ENCODE measurements around the gene MYORG.
"Not testable (repeated sequence)": the region's sequence is repeated elsewhere in the genome, so short reads cannot be mapped to it uniquely, and the experiment has no call there.

Gene MYORG

DNA sequence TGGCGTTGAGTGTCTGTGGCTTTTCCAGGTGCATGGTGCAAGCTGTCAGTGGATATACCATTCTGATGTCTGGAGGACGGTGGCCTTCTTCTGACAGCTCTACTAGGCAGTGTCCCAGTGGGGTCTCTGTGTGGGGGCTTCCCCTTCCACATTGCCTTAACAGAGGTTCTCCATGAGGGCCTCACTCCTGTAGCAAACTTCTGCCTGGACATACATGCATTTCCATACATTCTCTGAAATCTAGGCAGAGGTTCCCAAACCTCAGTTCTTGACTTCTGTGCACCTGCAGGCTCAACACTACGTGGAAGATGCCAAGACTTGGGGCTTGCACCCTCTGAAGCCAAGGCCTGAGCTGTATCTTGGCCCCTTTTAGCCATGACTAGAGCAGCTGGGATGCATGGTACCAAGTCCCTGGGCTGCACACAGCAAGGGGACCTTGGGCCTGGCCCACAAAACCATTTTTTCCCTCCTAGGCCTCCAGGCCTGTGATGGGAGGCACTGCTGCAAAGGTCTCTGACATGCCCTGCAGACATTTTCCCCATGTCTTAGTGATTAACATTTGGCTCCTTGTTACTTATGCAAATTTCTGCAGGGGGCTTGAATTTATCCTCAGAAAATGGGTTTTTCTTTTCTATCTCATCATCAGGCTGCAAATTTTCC, 8.8 kb downstream of the MYORG start:
- DNase-seq = not testable (repeated sequence)

DNA sequence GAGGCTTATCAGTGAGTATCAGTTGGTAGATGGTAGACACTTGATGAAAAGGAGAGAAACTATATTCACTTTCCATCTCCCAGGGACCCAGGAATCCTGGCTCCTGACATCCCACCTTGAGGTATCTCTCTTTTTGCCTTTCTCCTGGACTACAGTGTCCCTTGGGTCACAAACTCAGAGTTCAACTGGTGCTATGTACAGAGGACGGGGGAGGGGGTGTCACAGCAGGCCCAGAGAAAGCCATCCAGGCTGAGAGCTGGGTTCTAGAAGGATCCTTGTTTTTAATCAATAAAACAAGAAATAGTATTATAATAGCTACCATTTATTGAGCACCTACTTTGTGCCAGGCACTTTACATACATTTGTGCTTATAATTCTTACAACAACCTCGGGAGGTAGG, 10.3 kb downstream of the MYORG start:
- DNase-seq = no peak

DNA sequence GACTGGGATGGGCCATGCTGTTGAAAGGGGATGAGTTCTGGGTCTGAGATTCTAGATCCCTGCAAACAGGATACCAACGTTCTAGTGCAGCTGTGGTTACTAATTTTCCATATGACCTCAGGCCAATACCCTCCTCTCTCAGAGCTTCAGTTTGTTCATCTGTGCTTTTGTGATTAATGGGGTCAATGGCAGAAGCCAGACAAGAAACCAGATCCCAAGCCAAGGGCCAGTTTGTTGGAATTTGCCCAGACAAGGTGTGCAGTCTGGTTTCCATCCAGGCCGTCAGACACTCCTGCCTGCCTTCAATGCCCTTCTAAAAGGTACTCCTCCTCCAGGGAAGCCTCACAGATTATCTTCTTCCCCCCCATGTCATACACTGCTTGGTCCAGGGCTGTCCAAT, 11.4 kb downstream of the MYORG start:
- no peak for DNase-seq

DNA sequence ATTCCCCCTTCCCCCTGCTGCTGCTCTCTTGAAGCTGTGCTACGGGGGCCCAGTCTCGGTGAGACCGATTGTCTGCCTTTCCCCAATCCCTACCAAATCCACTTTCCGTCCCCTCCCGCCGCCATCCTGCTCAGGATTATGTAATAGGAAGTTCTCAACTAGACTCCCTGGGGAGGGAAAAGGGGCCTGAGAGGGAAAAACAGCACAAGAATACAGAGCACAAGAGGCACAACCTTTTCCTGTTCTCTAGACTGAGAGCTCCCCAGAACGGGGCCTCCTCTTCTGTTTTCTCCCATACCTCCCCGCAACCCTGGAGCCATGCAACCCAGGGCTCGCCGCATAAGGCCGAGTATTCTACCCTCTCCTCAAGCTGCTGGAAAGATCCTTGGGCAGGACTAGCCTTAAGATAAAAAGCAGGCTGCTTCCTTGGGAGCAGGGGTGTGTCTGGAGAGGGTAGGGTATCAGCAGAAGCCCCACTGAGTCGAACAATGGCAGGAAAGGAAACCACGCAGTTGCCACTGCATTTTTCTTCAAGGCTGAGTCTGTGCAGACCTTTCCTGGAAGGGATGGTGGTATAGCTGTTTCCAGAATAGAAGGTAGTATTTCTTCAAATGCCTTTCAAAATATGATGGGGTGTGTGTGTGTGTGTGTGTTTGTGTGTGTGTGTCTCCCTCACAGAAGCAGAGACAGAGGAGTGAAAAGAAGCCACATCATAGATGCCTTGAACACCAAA, 12.9 kb downstream of the MYORG start:
- DNase-seq = peak in 1 of 2 donors; percentile 23

DNA sequence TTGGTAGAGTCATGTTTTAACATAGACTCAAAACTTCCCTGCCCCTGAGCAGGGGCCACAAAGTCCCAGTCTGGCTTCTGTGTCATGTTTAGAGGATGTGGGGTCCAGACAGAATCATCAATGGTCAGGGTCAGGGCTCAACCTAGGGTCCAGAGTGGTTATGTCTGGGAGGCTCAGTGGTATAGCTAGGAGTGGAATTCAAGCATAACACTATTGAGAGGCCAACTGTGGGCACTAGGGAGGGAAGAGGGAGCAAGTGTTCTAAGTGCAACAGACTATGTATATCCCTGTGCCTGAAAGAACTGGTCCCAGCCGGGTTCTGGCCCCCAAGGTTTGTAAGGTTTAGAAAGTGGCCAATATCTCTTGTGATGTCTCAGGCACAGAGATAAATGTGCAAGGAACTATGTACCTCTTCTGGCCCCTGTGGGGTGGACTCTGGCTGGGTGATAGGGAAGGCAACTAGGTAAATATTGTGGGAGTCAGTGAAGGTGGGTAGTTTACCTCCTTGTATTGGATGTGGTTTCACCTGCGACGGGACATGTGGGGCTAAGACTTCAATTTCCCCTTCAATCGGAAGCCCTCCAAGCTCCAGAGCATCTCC, 14.0 kb downstream of the MYORG start:
- no peak for DNase-seq

DNA sequence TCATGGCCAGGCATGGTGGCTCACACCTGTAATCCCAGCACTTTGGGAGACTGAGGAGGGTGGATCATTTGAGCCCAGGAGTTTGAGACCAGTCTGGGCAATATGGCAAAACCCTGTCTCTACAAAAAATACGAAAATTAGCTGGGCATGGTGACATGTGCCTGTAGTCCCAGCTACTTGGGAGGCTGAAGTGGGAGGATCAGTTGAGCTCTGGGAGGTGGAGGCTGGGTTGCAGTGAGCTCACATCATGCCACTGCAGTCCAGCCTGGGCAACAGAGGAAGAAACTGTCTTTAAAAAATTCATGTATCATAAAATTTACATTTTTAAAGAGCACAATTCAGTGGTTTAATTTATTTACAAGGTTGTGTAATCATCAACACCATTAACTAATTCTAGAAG, 23.7 kb downstream of the MYORG start:
- DNase-seq = not testable (repeated sequence)

DNA sequence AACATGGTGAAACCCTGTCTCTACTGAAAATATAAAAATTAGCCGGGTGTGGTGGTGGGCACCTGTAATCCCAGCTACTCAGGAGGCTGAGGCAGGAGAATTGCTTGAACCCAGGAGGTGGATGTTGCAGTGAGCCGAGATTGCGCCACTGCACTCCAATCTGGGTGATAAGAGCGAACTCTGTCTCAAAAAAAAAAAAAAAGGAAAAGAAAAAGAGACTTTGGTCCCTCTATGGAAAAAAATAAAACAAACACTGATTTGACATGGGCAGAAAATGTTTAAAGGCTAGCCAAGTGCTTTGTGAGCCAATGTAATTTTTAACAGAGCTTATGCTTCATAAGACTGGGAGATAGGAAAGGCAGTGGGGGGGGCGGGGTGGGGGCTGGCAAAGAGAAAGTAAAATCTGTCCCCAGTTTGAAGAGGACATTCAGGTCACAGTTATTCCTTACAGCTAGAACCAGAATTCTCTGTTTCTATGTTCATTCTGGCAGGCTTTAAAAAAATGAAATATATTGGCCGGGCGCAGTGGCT, 24.5 kb downstream of the MYORG start:
- not testable (repeated sequence) for DNase-seq

DNA sequence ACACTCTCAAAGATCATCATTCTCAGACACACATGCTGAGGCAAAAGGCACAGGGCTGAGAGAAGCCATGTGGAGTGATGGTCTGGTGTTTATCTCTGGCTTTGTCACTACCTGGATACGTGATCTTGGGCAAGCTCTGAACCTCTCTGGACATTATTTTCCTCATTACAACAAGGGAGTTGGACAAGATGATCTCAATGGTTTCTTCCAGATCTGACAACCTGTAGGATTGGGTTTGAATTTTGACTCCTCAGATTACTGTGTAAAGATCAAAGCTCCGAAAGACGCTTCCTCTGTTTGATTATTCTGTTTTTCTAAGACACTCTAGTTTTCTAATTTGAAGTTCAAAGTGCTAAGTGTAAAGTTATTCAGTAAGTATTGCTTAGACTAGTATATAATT, 27.4 kb downstream of the MYORG start:
- no peak for DNase-seq

DNA sequence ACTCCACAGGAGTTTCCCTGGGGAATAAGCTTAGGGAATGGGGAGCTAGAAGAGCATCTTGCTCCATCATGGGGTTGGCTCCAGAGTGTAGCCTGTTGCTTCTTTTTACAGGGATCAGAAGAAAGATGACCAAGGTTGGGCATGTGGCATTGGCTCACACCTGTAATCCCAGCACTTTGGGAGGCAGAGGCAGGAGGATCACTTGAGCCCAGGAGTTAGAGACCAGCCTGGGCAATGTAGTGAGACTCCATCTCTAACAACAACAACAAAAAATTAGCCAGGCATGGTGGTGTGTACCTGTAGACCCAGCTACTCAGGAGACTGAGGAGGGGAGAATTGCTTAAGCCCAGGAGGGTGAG, 28.9 kb downstream of the MYORG start:
- no peak for DNase-seq

DNA sequence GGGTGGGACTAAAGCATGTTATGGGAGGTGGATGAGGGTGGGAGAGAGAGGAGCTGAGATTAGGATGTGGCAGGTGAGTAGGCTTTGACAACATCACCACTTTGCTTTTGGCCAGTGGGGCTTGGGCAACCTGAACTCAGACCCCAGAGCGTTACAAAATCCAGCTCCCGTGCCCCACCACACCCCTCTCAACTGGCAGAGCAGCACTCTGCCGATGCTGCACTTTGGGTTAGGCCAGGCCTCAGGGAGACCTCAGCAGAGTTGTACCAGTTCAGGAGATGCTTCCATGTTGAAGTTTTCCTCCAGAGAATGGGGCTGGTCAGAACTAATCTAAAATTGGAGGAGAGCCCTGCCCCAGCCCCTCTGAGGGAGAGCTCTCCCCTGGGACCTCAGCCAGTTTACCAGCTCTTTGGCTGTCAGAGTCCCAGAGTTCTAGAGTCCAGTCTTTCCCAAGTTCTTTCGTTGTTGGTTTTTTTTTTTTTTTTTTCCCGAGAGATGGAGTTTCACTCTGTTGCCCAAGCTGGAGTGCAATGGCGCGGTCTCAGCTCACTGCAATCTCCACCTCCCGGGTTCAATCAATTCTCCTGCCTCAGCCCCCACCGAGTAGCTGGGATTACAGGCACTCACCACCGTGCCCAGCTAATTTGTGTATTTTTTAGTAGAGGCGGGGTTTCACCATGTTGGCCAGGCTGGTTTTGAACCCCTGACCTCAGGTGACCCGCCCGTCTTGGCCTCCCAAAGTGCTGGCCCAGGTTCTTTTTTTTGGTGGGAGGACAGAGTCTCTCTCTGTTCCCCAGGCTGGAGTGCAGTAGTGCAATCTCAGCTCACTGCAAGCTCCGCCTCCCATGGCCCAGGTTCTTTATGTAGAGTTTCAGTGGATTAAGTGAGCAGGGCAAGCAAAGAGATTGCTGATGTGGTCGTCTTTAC, 29.6 kb downstream of the MYORG start:
- DNase-seq = no peak

DNA sequence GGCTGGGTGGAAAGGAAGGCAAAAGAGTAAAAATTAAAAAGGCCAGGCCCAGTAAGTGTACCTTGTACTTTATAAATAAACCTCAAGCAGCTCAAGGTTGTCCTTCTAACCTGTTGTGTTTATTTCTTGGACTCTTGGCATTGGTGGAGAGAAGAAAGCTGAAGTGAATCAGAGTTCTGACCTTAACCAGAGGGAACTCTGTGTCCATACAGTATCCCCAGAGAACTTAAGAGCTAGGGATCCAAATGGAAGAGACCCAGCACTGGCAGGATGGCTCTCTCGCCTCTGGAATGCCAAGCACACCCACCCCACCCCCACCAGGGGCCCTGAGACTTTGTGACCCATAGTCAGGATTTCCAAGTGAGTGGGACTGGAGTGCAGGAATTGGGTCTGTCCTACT, 33.1 kb downstream of the MYORG start:
- no peak for DNase-seq

DNA sequence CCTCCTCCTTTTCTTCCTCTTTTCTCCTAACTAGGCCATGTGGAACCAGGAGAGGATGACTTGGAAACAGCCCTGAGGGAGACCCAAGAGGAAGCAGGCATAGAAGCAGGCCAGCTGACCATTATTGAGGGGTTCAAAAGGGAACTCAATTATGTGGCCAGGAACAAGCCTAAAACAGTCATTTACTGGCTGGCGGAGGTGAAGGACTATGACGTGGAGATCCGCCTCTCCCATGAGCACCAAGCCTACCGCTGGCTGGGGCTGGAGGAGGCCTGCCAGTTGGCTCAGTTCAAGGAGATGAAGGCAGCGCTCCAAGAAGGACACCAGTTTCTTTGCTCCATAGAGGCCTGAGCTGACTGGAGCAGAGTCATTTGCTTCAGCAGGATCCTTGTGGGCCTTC, 33.6 kb downstream of the MYORG start:
- DNase-seq = no peak

DNA sequence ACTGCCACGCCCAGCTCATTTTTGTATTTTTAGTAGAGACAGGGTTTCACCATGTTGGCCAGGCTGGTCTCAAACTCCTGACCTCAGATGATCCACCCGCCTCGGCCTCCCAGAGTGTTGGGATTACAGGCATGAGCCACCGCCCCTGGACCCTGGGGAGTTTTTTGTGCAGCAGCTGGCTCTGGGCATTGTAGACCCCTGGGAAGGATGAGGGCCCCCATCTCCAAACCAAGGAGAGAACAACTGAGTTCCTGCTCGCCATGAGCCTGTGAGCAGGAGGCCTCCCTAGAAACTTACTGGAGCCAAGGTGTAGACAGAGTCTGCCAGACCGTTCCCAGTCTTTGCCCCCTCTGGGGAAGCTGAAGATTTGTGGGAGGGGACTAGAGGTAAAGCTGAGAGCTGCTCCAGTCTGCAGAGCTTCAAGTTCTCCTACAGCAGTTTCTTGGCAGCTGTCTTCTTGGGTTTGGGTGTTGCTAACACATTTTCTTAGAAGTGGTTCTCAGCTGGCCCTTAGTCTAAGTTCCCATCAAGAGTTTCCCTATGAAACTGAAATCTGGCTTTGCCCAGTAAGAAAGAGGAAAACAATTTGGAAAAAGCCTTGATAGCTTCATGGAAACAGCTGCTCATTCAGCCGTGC, 34.9 kb downstream of the MYORG start:
- DNase-seq = no peak

DNA sequence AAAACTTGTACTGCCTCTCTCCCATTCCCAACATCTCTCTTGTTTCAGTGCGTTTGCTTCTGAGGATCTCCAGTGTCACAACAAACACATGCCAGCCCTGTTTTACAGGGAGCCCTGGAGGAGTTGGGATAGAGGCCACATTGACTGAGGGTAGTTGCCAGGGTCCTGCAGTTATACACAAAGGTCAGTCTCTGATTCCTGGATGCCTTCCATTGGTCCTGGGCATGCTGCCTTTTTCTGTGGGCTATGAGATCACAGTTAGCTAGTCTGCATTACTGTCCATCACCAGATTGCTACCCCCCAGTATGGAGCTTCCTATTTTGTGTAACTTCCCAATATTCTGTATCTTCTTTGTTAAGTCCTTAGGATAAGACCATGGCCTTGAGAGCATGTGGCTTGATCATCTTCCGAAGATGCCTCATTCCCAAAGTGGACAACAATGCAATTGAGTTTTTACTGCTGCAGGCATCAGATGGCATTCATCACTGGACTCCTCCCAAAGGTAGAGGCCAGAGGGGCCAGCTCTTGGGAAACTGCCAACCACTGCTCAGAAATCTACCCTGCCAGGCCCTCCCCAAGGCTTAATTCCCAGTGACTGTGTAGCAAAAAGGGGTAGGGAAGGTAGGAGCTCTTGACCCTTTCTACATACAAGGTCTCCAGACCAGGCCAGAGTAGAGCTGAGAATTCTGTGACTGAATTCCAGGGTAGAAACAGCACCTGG, 37.9 kb downstream of the MYORG start:
- DNase-seq = no peak

DNA sequence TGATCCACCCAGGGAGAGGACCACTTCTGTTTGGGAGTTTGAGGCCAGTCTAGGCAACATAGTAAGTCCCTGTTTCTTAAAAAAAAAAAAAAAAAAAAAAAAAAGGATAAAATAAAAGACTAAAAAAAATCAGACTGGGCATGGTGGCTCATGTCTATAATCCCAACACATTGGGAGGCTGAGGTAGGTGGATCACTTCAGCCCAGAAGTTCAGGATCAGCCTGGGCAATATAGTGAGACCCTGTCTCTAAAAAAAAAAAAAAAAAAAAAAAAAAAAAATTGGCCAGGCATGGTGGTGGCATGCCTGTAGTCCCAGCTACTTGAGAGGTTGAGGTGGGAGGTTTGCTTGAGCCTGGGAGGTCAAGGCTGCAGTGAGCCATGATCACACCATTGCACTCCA, 38.6 kb downstream of the MYORG start:
- DNase-seq = not testable (repeated sequence)

DNA sequence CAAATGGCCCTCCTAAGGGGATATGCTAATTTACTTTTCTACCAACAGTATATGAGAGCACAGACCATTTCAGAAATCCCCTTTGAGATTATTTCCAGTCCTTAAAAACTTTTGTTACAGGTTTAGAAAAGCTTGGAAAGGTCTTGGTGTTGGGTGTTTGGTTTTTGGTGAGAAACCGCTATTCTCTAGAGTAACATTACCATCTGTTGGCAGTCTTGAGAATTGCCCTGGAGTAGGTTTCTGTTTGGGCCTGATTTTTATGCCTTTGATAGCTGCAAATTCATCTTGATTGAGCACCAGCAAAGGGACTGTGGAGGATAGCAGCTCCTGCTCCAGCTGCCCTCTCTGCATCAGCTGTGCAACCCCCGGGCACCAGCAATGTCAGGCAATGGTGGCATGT, 39.3 kb downstream of the MYORG start:
- peak in 1 of 2 donors; percentile 8 for DNase-seq

DNA sequence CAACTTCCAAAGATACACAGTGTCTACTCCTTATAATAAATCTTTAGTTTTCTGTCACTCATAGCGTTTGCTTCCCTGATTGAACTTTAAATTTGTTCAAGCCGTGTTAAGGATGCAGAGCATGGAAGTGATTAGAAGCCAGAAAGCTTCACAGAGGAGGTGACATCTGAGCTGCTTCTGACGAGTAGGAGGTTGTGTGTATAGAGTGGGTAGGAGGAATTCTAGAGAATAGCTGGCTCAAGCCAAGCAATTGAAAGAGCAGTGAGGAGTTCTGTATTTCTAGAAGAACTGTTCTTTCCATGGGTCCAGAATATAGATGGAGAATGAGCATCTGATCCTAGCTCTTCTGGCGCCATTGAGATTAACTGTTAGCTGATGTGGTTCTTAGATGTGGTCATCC, 41.3 kb downstream of the MYORG start:
- no peak for DNase-seq

DNA sequence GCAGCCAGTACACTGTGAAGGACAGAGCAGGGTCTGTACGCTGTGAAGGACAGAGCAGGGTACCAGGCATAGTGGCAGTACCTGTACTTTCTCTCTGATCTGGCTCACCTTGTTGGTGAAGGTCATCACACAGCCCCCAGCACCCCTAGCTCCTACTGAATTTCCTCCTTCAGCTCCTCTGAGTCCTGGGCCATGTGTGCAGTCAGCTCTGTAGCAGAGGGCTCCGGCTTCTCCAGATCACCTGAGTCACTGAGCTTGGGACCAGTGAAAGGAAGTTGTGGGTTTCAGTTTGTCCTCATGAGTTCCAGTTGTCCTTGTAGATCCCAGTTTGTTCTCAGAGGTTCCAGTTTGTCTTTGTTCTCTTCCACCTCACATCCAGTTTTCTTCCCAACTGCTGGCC, 41.8 kb downstream of the MYORG start:
- DNase-seq = no peak

DNA sequence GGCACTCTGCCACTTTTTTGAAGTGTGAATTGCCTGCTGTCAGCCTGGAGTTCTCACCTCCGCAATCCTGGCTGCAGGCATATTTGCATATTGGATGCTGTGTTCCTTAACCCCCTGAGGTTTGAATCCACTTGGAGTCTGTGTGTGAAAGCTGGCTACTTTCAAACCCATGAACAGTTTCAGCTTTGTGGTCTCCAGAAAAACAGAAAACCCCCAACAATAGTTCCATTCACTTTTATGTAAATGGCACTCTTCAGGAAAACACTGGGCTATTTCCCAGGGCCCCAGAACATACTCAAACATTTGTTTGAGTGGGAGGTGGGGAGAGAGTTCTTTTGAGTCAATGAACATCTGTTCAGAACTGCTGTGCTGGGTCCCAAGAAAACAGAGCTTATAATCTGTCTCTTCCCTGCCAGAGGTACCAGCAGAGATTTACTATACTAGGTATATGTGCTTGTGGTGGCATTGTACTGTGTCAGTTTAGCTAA, 42.3 kb downstream of the MYORG start:
- DNase-seq = no peak

DNA sequence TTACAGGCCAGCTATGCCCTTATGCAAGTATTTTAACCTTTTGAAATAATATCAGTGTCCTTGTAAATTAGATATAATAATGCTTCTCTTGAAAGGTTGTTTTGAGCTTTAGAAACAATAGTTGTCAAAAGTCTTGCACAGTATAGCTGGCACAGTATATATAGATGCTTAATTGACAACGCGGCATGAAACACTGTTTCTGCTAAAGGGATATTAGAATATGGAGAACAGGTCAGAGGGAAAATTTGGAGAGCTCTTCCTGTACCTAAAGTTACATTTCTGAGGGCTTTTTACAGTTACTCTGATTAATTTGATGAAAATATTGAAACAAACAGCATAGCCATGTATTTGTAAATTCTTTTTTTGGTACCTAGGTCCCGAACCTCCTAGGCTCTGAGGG, 42.9 kb downstream of the MYORG start:
- no peak for DNase-seq

DNA sequence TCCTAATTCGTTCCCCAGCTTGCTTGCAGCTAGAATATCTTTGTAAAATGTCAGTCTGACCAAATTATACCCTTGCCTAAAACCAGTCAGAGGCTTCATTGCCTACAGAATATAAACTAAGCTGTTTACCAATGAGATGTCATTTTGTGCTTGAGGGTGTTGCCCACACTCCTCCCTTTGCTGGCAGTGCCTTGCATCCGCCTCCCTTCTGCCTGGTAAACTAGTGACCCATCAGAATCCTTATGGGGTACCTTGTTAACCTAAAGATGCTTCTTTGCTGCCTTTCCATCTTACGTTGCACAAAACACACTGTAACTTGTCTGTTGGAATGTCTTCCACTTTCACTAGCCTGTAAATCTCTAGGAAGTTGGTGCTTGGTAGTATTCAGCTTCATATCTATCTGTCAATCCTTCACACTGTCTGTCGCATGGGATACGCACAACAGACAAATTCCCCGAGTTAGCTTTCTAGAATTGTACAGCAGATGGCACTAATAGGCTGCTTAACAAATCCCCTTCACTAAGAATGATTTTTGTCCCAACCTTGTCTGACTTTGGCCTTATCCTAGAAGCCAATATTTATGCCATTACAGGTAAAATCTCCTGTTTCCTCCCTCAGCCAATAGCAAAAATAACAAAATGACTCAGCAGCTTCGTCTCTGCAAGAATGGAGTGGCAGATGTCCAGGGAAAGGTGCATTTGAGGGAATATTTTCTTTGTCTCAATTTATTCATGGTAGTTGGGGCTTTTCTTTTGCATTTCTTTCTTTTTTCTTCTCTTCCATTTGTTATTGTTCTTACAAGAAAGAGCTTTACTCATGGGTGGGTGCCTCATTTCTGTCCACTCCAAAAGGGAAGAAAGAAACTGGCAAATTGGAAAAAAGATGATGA, 44.4 kb downstream of the MYORG start:
- peak in 1 of 2 donors; percentile 45 for DNase-seq

All from CD4-positive, alpha-beta T cell treated with Interferon alpha-2 for 1 hour (primary cell).